ENCODE measurements around the gene VN1R5. TPM values are rescaled to one million over a fixed set of nuclear protein-coding genes. Genes with fewer than 3 reads are reported as not detected.
"Not testable (repeated sequence)": the region's sequence is repeated elsewhere in the genome, so short reads cannot be mapped to it uniquely, and the experiment has no call there.

VN1R5 gene
- total RNA-seq, 2 donors from 2014 or later = not detected

DNA sequence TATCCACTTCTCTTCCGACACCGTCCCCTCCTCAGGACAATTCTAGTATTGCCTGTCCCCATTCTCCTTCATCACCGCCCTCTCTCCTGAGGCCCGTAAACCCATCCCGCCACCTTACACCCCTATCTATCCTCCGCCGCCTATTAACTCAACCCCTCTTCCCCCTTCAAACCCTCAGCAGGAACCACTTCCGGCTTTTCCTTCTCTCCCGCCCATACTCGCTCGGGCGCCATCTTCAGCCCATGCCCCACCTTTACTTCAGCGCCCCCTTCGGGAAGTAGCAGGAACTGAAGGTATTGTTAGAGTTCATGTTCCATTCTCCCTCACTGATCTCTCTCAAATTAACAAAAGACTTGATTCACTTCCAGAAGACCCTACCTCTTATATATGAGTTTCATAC, 31.6 kb downstream of the VN1R5 start:
- Histone ChIP-seq H3K9me3 (no peaks in the 10 kb centered on the region), H3K4me1 (ENCODE audit: control insufficient read depth in 1 of 2, low read depth in 2 of 2) (no peaks in the 10 kb centered on the region), H3K27me3 (replicated peaks; ENCODE audit: insufficient read depth) (no peaks in the 10 kb centered on the region), H3K36me3 (no peaks in the 10 kb centered on the region), H3K4me3 (no peak overlapping the region), H3K27ac (no peak overlapping the region)
- TF ChIP-seq, protein P1, sequence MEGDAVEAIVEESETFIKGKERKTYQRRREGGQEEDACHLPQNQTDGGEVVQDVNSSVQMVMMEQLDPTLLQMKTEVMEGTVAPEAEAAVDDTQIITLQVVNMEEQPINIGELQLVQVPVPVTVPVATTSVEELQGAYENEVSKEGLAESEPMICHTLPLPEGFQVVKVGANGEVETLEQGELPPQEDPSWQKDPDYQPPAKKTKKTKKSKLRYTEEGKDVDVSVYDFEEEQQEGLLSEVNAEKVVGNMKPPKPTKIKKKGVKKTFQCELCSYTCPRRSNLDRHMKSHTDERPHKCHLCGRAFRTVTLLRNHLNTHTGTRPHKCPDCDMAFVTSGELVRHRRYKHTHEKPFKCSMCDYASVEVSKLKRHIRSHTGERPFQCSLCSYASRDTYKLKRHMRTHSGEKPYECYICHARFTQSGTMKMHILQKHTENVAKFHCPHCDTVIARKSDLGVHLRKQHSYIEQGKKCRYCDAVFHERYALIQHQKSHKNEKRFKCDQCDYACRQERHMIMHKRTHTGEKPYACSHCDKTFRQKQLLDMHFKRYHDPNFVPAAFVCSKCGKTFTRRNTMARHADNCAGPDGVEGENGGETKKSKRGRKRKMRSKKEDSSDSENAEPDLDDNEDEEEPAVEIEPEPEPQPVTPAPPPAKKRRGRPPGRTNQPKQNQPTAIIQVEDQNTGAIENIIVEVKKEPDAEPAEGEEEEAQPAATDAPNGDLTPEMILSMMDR (IDR thresholded peaks at IDR 0.05) = no peak
- ATAC-seq (ENCODE audit: insufficient number of reproducible peaks, low FRiP score, low read depth) (no peak), DNase-seq (ENCODE audit: low spot score) (no peak)

DNA sequence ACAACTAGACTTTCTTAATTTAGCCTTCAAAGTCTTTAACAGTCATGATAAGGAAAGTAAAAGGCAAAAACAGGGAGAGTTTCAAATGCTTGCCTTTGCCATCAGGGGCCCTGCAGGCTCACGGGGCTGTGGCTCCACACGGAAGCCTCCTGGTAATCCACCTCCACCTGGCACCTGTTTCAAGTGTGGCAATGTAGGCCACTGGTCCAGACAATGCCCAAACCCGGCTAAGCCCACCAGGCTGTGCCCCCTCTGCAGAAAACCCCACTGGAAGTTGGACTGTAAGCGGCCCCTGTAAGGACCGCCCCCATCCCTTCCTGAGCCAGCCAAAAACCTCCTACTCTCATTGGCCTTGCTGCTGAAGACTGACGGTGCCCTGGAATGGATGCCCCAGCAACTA, 32.5 kb downstream of the VN1R5 start:
- Histone ChIP-seq H3K4me1 (ENCODE audit: control insufficient read depth in 1 of 2, low read depth in 2 of 2) (no peaks in the 10 kb centered on the region), H3K27ac (no peak overlapping the region), H3K27me3 (replicated peaks; ENCODE audit: insufficient read depth) (no peaks in the 10 kb centered on the region), H3K4me3 (no peak overlapping the region), H3K36me3 (no peaks in the 10 kb centered on the region), H3K9me3 (no peaks in the 10 kb centered on the region)
- ATAC-seq (ENCODE audit: insufficient number of reproducible peaks, low FRiP score, low read depth) = no peak
- TF ChIP-seq, protein P1 (IDR thresholded peaks at IDR 0.05) = no peak
- DNase-seq (ENCODE audit: low spot score) = no peak

DNA sequence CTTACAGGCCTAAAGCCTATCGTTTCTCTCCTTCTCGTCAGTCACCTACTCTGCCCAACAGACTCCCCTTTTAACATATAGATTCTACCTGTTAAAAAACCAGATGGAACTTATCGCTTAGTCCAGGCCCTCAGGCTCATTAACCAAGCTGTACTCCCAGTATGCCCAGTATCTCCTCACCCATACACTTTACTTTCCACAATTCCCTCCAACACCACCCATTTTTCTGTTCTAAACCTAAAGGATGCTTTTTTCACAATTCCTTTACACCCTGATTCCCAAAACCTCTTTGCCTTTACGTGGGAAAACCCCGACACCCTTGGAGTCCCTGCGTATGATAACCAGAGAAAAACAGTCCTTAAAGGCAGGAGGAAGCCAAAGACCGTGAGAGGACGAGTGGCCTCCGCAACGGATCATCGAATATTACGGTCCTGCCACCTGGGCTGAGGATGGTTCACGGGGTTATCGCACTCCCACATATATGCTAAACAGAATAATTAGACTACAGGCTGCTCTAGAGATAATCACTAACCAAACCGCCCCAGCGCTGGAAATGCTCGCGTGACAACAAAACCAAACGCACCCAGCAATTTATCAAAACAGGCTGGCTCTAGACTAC, 33.5 kb downstream of the VN1R5 start:
- not testable (repeated sequence) for H3K4me3 ChIP-seq; DNase-seq (ENCODE audit: low spot score); H3K9me3 ChIP-seq; H3K27me3 ChIP-seq (replicated peaks; ENCODE audit: insufficient read depth); H3K4me1 ChIP-seq (ENCODE audit: control insufficient read depth in 1 of 2, low read depth in 2 of 2); H3K36me3 ChIP-seq; ATAC-seq (ENCODE audit: insufficient number of reproducible peaks, low FRiP score, low read depth); H3K27ac ChIP-seq

DNA sequence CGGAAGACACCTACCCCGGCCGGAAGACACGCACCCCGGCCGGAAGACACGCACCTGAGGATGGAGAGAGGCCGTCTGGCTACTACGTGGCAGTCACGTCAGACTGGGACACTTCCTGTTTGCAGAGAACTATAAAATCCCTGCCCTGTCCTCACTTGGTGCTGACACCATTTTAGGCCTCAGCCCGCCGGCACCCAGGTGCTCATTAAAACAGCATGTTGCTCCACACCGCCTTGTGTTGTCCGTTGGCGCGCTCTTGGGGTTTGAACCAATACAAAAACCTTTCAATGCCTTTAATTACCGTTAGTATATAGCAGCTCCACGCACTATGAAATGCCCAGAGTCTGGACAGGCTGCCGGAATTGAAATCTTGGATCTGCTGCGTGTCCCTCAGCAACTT, 34.7 kb downstream of the VN1R5 start:
- H3K9me3 ChIP-seq = no peaks in the 10 kb centered on the region
- TF ChIP-seq, protein P1 (IDR thresholded peaks at IDR 0.05) = no peak
- no peak overlapping the region for H3K27ac ChIP-seq
- no peaks in the 10 kb centered on the region for H3K27me3 ChIP-seq (replicated peaks; ENCODE audit: insufficient read depth)
- DNase-seq (ENCODE audit: low spot score) (no peak), ATAC-seq (ENCODE audit: insufficient number of reproducible peaks, low FRiP score, low read depth) (no peak)
- no peaks in the 10 kb centered on the region for H3K36me3 ChIP-seq
- no peak overlapping the region for H3K4me3 ChIP-seq
- no peaks in the 10 kb centered on the region for H3K4me1 ChIP-seq (ENCODE audit: control insufficient read depth in 1 of 2, low read depth in 2 of 2)

DNA sequence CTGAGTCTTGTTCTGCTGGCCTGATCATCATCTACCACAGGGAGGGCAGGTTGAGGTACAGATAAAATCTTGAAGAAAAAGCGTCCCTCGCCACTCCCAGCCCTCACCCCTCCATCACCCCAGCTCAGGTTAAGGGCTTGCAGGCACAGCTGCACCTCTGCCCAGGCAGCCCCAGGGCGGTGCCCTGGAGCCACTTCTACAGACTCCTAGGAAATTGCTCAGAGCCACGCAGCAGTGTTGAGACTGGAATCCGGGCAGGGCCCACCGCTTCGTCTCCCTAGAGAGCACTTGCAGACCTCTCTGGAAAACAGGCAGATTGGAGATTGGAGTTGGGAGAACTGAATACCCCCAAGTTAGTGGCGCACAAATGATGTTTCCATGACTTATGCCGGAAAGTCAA, 35.3 kb downstream of the VN1R5 start:
- no peaks in the 10 kb centered on the region for H3K36me3 ChIP-seq
- no peaks in the 10 kb centered on the region for H3K27me3 ChIP-seq (replicated peaks; ENCODE audit: insufficient read depth)
- H3K4me1 ChIP-seq (ENCODE audit: control insufficient read depth in 1 of 2, low read depth in 2 of 2) = no peaks in the 10 kb centered on the region
- TF ChIP-seq, protein P1 (IDR thresholded peaks at IDR 0.05) = no peak
- no peak for ATAC-seq (ENCODE audit: insufficient number of reproducible peaks, low FRiP score, low read depth)
- H3K27ac ChIP-seq = no peak overlapping the region
- no peak for DNase-seq (ENCODE audit: low spot score)
- no peaks in the 10 kb centered on the region for H3K9me3 ChIP-seq
- H3K4me3 ChIP-seq = no peak overlapping the region
